ENCODE results near the gene RALGPS1.

RALGPS1 gene

GRCh38 chr9:127095411-127095810 lies 180.8 kb downstream of the RALGPS1 start:
- Histone ChIP-seq H3K9me3 (replicated peaks in 1 of 11) (no peaks in the 10 kb centered on the region), H3K27ac (no peak overlapping the region), H3K4me3 (no peak overlapping the region), H3K4me1 (peaks cover 0 to 19% (median 14%) of the 10 kb centered on the region in 10 experiments; a peak in 16 of 20 replicates), H3K36me3 (peaks cover 0 to 20% (median 6%) of the 10 kb centered on the region in 11 experiments; a peak in 7 of 22 replicates), H3K9ac (no peak overlapping the region), H3K4me2 (peak overlapping the region in 5 of 11 experiments; percentile 26 to 58 (median 51); a peak in 4 of 22 replicates), H4K20me1 (peaks cover 0 to 20% (median 3%) of the 10 kb centered on the region in 11 experiments; a peak in 7 of 22 replicates), H3K27me3 (0 out of 22 replicates have a peak, but pooled peaks cover 0 to 9% (median 0%) of the 10 kb centered on the region in 11 experiments)
- TF ChIP-seq Cebpa-rat (IDR thresholded peaks at IDR 0.05), result no peak

GRCh38 chr9:127096208-127096607 lies 181.6 kb downstream of the RALGPS1 start:
- H4K20me1 ChIP-seq, result peaks cover 0 to 19% (median 0%) of the 10 kb centered on the region in 11 experiments; a peak in 6 of 22 replicates
- 0 out of 22 replicates have a peak, but pooled peaks cover 0 to 9% (median 0%) of the 10 kb centered on the region in 11 experiments for H3K27me3 ChIP-seq
- H3K9me3 ChIP-seq (replicated peaks in 1 of 11), result no peaks in the 10 kb centered on the region
- peaks cover 0 to 18% (median 6%) of the 10 kb centered on the region in 11 experiments; a peak in 7 of 22 replicates for H3K36me3 ChIP-seq
- H3K4me1 ChIP-seq, result peaks cover 0 to 19% (median 14%) of the 10 kb centered on the region in 10 experiments; a peak in 16 of 20 replicates
- H3K27ac ChIP-seq, result 0 out of 22 replicates have a peak overlapping the region, but pooled peaks of 1 of the 11 experiments have one; percentile 6
- TF ChIP-seq Cebpa-rat (IDR thresholded peaks at IDR 0.05), result no peak
- H3K9ac ChIP-seq, result no peak overlapping the region
- H3K4me2 ChIP-seq, result peak overlapping the region in 9 of 11 experiments; percentile 26 to 58 (median 44); a peak in 16 of 22 replicates
- H3K4me3 ChIP-seq, result no peak overlapping the region

GRCh38 chr9:127097683-127098082 lies 183.1 kb downstream of the RALGPS1 start:
- peaks cover 0 to 14% (median 3%) of the 10 kb centered on the region in 11 experiments; a peak in 5 of 22 replicates for H3K36me3 ChIP-seq

GRCh38 chr9:127098916-127099553 lies 184.5 kb downstream of the RALGPS1 start:
- H3K27me3 ChIP-seq, result no peaks in the 10 kb centered on the region
- TF ChIP-seq Cebpa-rat (IDR thresholded peaks at IDR 0.05), result no peak
- peaks cover 0 to 27% (median 3%) of the 10 kb centered on the region in 11 experiments; a peak in 6 of 22 replicates for H3K36me3 ChIP-seq
- no peaks in the 10 kb centered on the region for H3K9me3 ChIP-seq (replicated peaks in 1 of 11)
- no peak overlapping the region for H3K27ac ChIP-seq
- H3K4me1 ChIP-seq, result peaks cover 0 to 20% (median 12%) of the 10 kb centered on the region in 10 experiments; a peak in 16 of 20 replicates
- H3K4me3 ChIP-seq, result no peak overlapping the region
- no peak overlapping the region for H3K9ac ChIP-seq
- H4K20me1 ChIP-seq, result peaks cover 0 to 11% (median 0%) of the 10 kb centered on the region in 11 experiments; a peak in 2 of 22 replicates
- H3K4me2 ChIP-seq, result no peak overlapping the region

More at GRCh38 chr9:127097683-127098082, 183.1 kb downstream of the RALGPS1 start:
- peaks cover 0 to 13% (median 0%) of the 10 kb centered on the region in 11 experiments; a peak in 3 of 22 replicates for H4K20me1 ChIP-seq
- no peak overlapping the region for H3K4me2 ChIP-seq
- H3K27ac ChIP-seq, result no peak overlapping the region
- peaks cover 0 to 13% (median 11%) of the 10 kb centered on the region in 10 experiments; a peak in 16 of 20 replicates for H3K4me1 ChIP-seq
- no peaks in the 10 kb centered on the region for H3K27me3 ChIP-seq
- TF ChIP-seq Cebpa-rat (IDR thresholded peaks at IDR 0.05), result no peak
- H3K4me3 ChIP-seq, result no peak overlapping the region
- no peaks in the 10 kb centered on the region for H3K9me3 ChIP-seq (replicated peaks in 1 of 11)
- no peak overlapping the region for H3K9ac ChIP-seq

GRCh38 chr9:127099664-127100063 lies 185.1 kb downstream of the RALGPS1 start:
- Histone ChIP-seq H3K27ac (no peak overlapping the region), H4K20me1 (peaks cover 0 to 11% (median 0%) of the 10 kb centered on the region in 11 experiments; a peak in 2 of 22 replicates), H3K36me3 (peaks cover 0 to 33% (median 3%) of the 10 kb centered on the region in 11 experiments; a peak in 6 of 22 replicates), H3K27me3 (no peaks in the 10 kb centered on the region), H3K4me3 (no peak overlapping the region), H3K9ac (no peak overlapping the region), H3K4me2 (no peak overlapping the region), H3K4me1 (peaks cover 0 to 26% (median 18%) of the 10 kb centered on the region in 10 experiments; a peak in 16 of 20 replicates), H3K9me3 (replicated peaks in 1 of 11) (no peaks in the 10 kb centered on the region)
- no peak for TF ChIP-seq Cebpa-rat (IDR thresholded peaks at IDR 0.05)

GRCh38 chr9:127102176-127102575 lies 187.6 kb downstream of the RALGPS1 start:
- peaks cover 0 to 19% (median 9%) of the 10 kb centered on the region in 10 experiments; a peak in 11 of 20 replicates for H3K4me1 ChIP-seq
- H3K9me3 ChIP-seq (replicated peaks in 1 of 11), result no peaks in the 10 kb centered on the region
- H4K20me1 ChIP-seq, result 0 out of 22 replicates have a peak, but pooled peaks cover 0 to 5% (median 0%) of the 10 kb centered on the region in 11 experiments
- H3K27me3 ChIP-seq, result no peaks in the 10 kb centered on the region
- H3K4me2 ChIP-seq, result no peak overlapping the region
- no peak overlapping the region for H3K27ac ChIP-seq
- no peak for TF ChIP-seq Cebpa-rat (IDR thresholded peaks at IDR 0.05)
- no peak overlapping the region for H3K4me3 ChIP-seq
- H3K36me3 ChIP-seq, result peaks cover 0 to 57% (median 12%) of the 10 kb centered on the region in 11 experiments; a peak in 11 of 22 replicates
- H3K9ac ChIP-seq, result no peak overlapping the region

GRCh38 chr9:127102788-127103187 lies 188.2 kb downstream of the RALGPS1 start:
- no peak overlapping the region; a peak in 1 of 22 replicates for H3K4me2 ChIP-seq

GRCh38 chr9:127104581-127105311 lies 190.2 kb downstream of the RALGPS1 start:
- peaks cover 0 to 72% (median 12%) of the 10 kb centered on the region in 11 experiments; a peak in 13 of 22 replicates for H3K36me3 ChIP-seq
- H3K9me3 ChIP-seq (replicated peaks in 1 of 11), result no peaks in the 10 kb centered on the region
- peaks cover 0 to 19% (median 9%) of the 10 kb centered on the region in 10 experiments; a peak in 11 of 20 replicates for H3K4me1 ChIP-seq

More at GRCh38 chr9:127102788-127103187, 188.2 kb downstream of the RALGPS1 start:
- Histone ChIP-seq H3K4me3 (no peak overlapping the region), H3K9me3 (replicated peaks in 1 of 11) (no peaks in the 10 kb centered on the region), H3K4me1 (peaks cover 0 to 19% (median 9%) of the 10 kb centered on the region in 10 experiments; a peak in 11 of 20 replicates), H3K27me3 (no peaks in the 10 kb centered on the region; a peak in 1 of 22 replicates), H4K20me1 (0 out of 22 replicates have a peak, but pooled peaks cover 0 to 5% (median 0%) of the 10 kb centered on the region in 11 experiments), H3K36me3 (peaks cover 0 to 63% (median 12%) of the 10 kb centered on the region in 11 experiments; a peak in 13 of 22 replicates), H3K27ac (no peak overlapping the region), H3K9ac (no peak overlapping the region)
- no peak for TF ChIP-seq Cebpa-rat (IDR thresholded peaks at IDR 0.05)

More at GRCh38 chr9:127104581-127105311, 190.2 kb downstream of the RALGPS1 start:
- H4K20me1 ChIP-seq, result peaks cover 0 to 5% (median 0%) of the 10 kb centered on the region in 11 experiments; a peak in 3 of 22 replicates
- H3K9ac ChIP-seq, result no peak overlapping the region; a peak in 1 of 22 replicates
- H3K4me2 ChIP-seq, result peak overlapping the region in 5 of 11 experiments; percentile 6 to 26 (median 20); a peak in 4 of 22 replicates
- no peak for TF ChIP-seq Cebpa-rat (IDR thresholded peaks at IDR 0.05)
- no peaks in the 10 kb centered on the region; a peak in 1 of 22 replicates for H3K27me3 ChIP-seq
- no peak overlapping the region for H3K27ac ChIP-seq
- no peak overlapping the region for H3K4me3 ChIP-seq
